Eye (tissue), 1 donor: ENCODE results near the gene MAPK14.
"Not testable (repeated sequence)": the region's sequence is repeated elsewhere in the genome, so short reads cannot be mapped to it uniquely, and the experiment has no call there.

Source experiments
- DNase-seq: peaks from one replicate; pipeline ENCODE4 v3.0.0-alpha.2; 2015

Gene MAPK14

DNA sequence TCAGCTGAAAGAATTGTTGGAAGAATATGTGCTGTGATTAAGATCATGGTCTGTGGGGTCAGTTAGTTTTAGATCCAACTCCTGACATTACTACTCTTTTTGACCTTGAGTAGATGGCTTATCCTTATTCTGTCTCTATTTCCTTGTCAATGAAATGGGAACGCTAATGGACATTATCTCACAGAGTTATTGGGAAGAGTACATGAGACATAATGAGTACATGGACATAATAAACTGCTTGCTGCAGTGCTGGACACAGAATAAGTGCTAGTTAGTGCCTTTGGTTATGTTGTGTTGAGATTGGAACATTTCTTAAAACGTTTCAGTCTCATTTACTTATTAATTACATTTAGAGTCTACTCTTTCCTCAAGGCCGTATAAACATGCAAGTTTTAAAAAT is 42.6 kb downstream of the MAPK14 start:
- DNase-seq, result no peak

DNA sequence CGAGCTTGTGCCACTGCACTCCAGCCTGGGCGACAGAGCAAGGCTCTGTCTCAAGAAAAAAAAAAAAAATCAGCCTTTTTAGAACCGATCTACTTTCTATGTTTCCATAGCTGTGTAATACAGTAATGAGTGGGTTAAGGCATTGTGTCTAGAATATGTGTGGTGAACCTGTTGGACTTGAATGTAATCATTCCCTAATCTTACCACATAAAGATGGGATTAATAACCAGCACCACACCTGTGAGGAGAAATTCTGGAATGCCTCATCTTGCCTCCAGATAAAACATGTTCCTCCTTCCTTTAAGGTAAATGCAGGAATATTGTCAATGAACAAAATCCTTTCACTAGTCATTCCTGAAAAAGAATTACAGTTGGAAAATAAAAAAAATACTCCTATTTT is 43.7 kb downstream of the MAPK14 start:
- no peak for DNase-seq

DNA sequence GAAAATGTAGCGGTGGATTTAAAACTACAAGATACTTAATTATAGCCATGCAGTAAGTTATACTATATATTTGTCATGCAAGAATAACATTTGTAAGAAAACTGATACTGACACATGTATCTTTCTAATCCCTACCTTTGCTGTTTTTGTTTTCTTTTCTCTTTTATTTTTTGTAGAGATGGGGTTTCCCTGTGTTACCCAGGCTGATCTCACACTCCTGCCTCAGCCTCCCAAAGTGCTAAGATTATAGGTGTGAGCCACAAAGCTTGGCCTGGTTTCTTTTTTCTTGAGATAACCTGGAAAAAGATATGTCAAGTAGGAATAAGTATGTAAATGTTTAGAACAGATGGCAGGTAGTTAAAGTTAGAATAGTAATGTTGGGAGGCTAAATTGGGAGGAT is 44.1 kb downstream of the MAPK14 start:
- no peak for DNase-seq

DNA sequence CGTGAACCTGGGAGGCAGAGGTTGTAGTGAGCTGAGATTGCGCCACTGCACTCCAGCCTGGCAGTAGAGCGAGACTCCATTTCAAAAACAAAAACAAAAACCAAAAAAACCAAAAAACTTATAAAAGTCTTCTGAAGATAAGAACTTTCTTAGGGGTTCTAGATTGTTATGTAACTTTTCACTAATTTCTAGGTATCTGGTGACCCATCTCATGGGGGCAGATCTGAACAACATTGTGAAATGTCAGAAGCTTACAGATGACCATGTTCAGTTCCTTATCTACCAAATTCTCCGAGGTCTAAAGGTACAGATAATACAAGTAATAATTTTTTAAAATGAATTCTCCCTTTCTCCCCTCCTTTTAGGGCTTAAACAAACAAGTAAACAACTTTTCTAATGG is 45.1 kb downstream of the MAPK14 start:
- DNase-seq, result no peak

DNA sequence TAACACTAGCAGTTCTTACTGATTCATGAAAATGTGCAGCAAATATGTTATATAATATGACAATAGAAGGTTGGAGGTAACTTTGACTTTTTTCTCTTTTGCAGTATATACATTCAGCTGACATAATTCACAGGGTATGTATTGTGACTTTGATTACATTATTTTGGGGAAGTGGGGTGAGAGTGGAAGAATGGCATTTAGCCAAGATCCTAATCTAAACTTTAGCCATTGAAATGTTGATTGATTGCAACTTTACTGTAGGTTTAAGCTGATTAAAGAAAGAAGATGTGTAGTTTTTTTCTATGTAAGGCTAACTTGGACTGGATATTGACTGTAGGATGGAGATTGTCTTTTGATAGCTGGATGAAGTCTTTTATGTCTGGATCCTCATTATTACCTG is 46.0 kb downstream of the MAPK14 start:
- no peak for DNase-seq

DNA sequence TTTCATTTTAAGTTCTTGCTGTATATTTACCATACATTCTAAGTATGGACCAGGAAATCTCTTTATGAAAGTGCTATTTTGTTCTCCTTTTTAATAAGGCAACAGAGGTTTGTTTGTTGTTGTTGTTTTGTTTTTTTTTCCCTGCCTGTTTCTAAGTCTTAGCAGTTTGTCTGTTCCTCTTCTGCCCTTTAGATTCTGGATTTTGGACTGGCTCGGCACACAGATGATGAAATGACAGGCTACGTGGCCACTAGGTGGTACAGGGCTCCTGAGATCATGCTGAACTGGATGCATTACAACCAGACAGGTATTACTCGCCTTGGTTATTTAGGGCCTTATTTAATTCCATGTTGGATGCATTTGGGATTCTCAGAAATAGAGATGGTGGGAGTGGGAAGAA is 48.0 kb downstream of the MAPK14 start:
- DNase-seq, result no peak

DNA sequence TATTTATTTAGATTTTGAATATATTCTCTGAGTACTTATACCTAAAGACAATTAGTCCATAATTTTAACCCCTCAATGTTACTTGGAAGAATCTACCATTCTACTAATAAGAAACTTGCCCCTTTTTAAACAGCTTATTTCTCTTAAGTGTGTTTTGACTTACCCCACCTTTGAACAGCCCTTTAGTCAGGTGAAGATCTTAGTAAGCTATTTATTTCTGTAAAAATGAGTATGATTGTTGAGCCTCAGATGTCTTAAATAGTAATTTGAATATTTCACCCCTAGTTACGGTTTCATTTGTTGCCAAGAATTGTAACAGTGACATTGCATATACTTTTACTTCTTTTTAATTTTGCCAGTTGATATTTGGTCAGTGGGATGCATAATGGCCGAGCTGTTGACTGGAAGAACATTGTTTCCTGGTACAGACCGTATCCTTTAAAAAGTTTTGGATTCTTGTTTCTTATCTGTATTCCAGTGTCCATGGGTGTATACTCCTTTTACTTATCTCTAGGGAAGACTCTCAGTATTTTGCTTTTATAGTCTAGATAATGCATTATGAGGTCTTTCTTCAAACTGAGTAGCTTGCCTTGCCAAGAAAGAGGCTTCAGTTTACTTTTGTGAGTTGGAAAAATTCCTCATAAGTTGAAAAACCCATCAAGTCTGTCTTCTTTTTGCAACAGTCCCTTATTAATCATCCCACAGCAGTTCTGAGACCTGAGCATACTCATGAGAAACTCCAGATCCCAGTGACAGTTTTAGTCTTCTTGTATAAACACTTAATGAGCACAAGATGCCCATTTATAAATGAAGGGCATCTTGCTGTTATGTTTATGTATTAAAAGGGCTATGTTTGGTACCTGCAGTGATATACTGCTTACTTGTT is 48.8 kb downstream of the MAPK14 start:
- DNase-seq, result no peak

DNA sequence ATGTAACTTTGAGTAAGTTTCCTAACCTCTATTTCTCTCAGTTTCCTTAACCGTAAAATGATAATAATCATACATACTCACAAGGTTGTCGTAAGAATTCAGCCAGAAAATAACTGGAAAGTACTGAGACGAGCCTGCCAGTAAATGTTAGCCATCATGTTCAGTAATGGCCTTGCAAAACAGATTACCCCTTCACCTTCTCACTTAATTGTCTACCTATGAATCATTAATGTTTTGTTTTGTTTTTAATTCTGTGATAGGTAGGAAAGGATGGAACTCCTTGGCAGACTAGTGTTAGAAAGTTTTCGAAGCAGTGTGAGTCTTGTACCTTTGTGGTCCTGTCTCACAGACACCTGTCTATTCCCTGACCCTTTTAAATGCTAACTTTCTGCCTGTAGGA is 50.6 kb downstream of the MAPK14 start:
- DNase-seq, result no peak

DNA sequence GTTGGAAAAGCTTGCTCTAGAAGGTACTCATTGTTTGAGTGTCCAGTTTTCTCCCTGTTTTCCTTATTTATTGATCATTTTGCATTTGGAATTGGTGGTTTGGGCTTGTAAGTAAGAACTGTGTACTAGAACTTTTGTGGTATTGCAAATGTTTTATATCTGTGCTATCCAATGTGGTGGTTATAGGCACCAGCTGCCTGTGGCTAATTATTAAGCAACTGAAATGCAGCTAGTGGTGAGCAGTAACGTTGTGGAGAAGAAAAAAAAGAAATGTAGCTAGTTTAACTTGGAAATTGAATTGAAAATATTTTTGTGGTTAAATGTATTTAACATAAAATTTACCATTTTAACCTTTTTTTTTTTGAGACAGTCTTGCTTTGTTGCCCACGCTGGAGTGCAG is 52.0 kb downstream of the MAPK14 start:
- no peak for DNase-seq

DNA sequence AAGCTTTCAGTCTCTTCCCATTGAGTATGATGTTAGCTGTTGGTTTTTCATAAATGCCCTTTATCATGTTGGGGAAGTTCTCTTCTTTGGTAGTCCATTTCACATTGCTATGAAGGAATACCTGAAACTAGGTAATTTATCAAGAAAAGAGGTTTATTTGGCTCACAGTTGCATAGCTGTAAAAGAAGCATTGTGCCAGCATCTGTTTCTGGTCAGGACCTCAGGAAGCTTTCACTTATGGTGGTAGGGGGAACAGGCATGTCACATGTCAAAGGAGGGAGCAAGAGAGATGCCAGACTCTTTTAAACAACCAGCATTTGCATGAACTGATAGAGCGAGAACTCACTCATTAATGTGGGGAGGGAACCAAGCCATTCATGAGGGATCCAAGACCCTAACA is 54.7 kb downstream of the MAPK14 start:
- DNase-seq, result no peak

DNA sequence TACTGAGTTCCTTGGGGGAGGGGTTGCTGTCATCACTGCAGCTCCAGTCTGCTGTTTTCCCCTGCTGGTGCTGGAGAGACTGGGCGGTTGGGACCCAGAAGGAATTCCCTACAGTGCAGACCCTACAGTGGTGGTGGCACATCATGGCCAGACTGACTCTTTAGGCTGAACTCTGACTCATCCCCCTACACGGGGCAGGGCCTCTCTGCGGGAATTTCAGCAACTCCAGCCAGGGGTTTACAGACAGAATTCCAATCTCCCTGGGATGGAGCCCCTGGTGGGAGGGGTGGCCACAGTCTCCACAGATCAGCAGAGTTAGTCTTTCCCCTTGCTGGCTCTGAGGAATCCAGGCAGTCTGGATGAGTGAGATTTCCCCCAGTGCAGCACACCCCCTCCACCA is 55.8 kb downstream of the MAPK14 start:
- no peak for DNase-seq

DNA sequence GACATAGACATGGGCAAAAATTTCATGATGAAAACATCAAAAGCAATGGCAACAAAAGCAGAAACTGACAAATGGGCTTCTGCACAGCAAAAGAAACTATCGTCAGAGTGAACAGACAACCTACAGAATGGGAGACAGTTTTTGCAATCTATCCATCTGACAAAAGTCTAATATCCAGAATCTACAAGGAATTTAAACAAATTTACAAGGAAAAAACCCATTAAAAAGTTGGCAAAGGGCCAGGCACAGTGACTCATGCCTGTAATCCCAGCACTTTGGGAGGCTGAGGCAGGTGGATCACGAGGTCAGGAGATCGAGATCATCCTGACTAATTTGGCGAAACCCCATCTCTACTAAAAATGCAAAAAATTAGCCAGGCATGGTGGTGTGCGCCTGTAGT is 60.6 kb downstream of the MAPK14 start:
- DNase-seq, result not testable (repeated sequence)

DNA sequence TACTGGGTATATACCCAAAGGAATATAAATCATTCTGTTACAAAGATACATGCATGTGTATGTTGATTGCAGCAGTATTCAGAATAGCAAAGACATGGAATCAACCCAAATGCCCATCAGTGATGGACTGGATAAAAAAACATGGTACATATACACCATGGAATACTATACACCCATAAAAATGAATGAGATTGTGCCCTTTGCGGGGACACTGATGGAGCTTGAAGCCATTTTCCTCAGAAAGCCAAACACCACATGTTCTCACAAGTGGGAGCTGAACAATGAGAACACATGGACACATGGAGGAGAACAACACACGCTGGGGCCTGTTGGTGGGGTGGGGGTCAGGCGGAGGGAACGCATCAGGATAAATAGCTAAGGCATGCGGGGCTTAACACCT is 61.4 kb downstream of the MAPK14 start:
- no peak for DNase-seq

DNA sequence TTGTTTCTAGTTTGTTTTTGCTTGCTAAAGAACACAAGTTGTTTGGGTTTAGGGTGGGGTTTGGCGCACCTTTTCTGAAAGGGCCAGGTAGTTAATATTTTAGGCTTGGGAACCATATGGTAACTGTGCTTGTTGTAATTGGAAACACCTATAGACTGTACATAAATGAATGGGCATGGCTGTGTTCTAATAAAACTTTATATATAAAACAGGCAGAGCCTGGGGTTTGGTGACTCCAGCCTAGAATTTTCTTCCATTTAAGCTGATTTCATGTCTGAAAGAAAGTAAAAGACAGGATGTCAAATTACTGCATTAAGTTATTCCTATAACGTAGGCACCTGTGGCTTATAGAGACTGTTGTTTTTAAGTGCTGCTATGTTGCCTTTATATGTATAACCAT is 66.6 kb downstream of the MAPK14 start:
- DNase-seq, result no peak

DNA sequence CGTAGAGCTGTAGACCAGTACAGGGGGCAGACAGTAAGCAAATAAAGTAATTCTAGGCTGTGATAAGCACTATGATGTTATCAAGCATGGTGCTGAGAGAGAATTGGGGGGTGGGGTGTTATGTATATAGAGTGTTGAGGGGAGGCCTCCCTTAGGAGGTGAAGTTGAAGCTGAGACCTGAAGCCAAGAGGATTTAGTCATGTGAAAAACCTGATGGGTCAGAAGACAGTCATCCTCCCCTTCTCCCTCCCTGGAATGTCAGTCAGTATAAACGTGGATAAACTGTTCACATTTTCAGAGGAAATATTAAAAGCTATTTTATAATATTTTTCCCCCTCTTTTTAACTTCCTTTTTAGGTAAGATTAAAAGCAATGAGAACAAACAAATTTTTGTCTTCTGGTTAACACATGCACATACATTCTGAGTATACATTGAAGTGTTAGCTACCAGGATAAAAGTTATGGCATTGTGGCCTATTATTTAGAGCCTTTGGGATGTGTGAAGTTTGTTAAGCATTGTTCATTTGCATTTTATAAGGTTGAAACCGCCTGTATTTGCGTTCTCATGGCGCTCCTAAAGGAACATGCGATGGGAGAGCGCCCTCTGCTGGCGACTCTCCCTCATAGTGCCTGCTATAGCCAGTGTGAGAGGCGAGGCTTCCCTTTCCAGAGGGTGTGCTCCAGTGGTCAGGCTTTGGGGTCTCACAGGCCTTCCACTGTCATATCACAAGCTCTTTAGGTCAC is 67.3 kb downstream of the MAPK14 start:
- DNase-seq, result peak; percentile 93

DNA sequence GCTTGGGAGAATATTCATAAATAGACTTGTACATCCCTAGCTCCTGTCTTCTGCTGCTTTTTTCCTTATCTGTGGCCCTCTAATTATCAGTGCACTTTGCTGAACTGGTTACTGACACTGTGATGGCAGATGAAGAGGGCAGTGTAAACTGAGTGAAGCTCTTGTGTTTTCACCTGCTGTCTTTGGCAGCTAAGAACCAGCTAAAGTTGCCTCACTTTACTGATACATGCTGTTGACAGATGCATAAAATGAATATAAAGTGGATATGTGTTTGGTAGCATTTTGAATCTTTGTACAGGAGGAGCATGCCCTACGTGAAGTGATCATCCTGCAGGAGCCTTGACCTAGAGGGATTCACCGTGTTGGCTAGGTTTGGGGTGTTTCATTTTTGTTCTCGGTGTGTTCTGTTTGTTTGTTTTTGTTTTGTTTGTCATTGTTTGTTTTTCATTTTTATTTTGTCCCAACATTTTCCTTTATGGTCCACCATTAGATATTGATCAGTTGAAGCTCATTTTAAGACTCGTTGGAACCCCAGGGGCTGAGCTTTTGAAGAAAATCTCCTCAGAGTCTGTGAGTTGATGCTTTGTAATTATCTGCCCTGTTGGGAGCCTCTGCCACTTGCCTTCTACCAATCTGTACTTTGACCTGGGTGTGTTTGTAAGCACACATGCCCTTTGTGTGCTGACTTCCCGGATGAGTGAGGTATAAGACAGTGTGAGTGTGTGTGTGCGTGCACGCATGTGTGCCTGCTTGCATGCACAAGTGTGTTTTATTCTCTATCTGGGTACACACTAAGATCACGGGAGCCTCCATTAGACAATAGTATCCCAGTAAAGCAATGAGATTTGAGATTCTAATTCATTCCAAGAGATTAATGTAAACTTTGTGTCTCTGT is 68.1 kb downstream of the MAPK14 start:
- DNase-seq, result no peak

DNA sequence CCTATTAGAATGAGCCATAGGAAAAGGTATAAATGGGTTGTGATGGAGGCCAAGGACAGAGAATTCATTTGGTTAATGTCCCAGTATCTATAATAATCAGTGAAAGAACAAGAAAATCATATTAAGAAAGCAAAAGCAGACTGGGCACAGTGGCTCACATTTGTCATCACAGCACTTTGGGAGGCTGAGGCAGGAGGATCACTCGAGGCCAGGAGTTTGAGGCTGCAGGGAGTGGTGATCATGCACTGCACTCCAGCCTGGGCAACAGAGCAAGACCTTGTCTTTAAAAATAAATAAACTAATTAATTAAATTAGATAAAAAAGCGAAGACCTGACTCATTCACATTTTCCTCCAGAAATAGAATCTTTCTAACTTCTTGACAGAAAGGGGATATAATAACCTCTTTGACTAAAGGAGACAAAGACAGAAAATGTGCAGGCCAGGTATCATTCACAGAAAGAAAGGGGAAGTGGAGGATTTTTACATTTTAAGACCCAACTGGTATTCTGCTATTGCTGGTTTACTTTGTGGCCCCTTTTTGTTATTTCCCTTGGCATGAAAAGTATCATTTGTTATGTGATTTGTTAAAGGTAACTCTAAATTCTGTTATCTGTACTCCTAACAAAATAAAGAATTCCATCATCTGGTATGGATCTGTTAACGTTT is 70.8 kb downstream of the MAPK14 start:
- no peak for DNase-seq

DNA sequence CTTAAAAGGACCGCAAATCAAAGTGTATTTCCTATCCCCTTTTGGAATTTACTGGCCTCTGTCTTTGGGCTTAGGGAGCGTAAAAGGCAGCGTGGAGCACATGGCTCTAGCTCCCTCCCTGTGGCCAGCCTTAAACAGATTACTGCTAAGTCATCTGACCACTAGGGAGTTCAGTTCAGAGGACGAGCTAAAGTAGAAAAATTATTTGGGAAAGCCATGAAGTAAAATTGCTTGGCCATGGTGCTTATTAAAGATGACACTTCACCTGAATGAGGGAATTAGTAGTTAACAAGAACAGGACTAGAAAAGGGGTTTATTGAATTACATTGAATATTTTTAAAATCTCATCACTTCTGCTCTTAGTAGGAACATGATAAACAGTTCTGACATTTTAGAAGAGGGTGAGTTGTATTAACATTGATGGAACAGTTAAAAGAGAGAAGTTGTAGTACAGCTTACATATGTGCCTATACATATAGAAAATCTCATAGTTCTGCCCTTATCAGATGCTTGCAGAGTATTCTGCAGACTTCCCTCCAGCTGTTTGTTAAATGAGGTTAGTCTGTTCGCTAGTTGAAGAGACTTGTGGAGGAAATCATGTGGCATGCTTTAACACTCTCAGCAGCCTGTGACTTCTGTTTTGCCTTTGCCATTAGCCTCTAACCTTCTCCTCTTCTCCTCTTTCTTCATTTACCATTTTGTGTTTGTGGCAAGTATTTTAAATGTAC is 71.5 kb downstream of the MAPK14 start:
- no peak for DNase-seq

DNA sequence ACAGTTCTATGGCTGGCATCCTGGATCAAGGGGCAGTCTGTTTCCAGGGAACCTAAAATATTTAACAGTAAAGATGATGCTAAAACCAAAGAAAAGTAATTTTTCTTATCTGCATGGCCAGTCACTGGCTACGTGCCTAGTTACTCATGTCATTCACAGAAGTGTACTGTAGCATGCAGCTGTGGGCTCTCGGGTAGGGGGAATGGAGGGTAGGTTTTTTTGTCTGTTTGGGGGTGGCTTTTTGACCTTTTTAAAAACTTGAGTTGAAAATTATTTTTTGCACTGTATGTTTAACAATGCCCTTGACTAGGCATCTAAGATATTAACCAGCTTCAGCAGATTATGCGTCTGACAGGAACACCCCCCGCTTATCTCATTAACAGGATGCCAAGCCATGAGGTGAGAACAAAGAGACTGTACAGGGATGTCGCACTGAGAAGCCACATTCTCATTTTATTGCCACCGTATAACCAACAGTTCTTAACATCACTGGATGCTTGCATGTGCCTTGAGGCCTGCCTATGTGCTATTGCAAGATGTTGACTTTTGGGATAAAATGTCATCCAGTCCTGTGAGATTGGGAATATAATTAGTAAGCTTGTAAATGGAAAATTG is 72.4 kb downstream of the MAPK14 start:
- DNase-seq, result no peak

DNA sequence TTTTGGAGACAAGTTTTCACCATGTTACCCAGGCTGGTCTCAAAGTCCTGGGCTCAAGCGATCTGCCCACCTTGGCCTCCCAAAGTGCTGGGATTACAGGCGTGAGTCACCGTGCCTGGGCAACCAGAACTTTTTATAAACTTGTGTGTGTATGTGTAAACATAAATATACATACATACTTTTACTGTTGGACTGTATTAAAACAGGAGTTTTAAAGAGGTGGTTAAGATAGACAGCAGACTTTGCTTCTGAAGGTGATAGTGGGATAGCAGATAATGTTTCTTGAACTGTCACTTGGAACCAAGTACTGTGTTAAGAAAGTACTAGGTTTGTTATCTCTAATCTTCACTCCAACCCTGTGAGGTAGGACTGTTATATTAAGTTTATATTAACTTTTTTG is 74.1 kb downstream of the MAPK14 start:
- DNase-seq, result no peak

DNA sequence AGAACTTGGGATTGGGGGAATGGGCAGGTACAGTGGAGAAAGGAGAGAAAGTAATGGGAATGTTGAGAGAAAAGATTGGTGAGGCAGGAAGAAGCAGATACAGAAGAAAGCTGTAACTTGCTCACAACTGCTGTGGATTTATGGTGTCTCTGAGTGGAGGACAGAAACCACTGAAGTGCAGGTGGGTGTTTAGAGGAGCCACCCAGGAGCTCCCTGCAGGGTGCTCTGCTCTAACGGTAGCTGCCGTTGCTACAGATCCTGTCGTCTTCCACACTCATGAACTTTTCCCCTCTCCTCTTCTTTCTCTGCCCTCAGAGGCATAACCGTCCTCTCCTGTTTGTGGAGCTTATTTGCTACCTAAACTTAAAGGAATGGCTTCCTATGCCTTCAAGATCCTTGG is 75.2 kb downstream of the MAPK14 start:
- DNase-seq, result no peak

DNA sequence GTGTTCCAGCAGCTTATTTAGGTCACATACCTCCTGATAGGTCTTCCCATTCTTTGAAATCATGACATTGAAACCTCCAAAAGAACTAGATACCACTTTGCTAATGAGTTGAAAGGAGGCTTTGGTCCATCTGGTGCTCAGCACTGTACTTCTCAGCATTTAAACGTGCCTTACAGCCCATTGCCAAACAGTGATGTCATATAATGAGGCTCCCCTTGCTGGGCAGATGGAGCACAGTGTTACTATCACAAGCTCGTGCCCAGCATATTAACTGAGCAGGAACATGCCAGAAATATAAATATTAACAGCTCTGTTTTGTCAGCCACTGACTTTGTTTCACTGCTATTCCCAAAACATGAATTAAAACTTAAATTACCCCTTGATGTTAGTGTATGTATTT is 77.2 kb downstream of the MAPK14 start:
- DNase-seq, result peak; percentile 48
